GM12864 (cell line): ENCODE measurements around the gene SERPINB1.

ENCODE experiments used
- DNase-seq: peaks from one replicate; pipeline ENCODE4 v3.0.0-alpha.2; 2011; ENCODE audit warnings: low read depth
- H3K4me3 ChIP-seq: 2 replicates; pipeline ENCODE4 v1.5.1; 2011; ENCODE audit warnings: mild to moderate bottlenecking, low read depth, low read length, control low read depth
- CTCF ChIP-seq: IDR thresholded peaks from 2 replicates; pipeline ENCODE4 v1.5.1; 2011; ENCODE audit warnings: low read depth, mild to moderate bottlenecking, moderate library complexity, low read length, control low read depth, inconsistent platforms; ENCODE audit errors: missing control alignments

Gene SERPINB1

GRCh38 chr6:2797564-2798031 lies 44.1 kb downstream of the SERPINB1 start:
- no peak for DNase-seq
- H3K4me3 ChIP-seq: no peak overlapping the region
- TF ChIP-seq CTCF: no peak

GRCh38 chr6:2796861-2797260 lies 44.8 kb downstream of the SERPINB1 start:
- DNase-seq: no peak
- TF ChIP-seq CTCF: no peak
- no peak overlapping the region for H3K4me3 ChIP-seq

- H3K4me3 ChIP-seq: no peak overlapping the region
- no peak for DNase-seq
- TF ChIP-seq CTCF: no peak
These were observed 45.7 kb downstream of the SERPINB1 start for GRCh38 chr6:2795956-2796355.

- H3K4me3 ChIP-seq: no peak overlapping the region
- no peak for TF ChIP-seq CTCF
- DNase-seq: no peak
These were observed 46.5 kb downstream of the SERPINB1 start for GRCh38 chr6:2795162-2795561.

- no peak for DNase-seq
- no peak overlapping the region for H3K4me3 ChIP-seq
- no peak for TF ChIP-seq CTCF
These were observed 47.4 kb downstream of the SERPINB1 start for GRCh38 chr6:2794171-2794730.

- TF ChIP-seq CTCF: no peak
- DNase-seq: no peak
- H3K4me3 ChIP-seq: no peak overlapping the region
These were observed 48.0 kb downstream of the SERPINB1 start for GRCh38 chr6:2793534-2794151.
